Mucosa of descending colon (tissue), 3 donors: ENCODE data around the gene SCAF4. TPM values are rescaled to one million over a fixed set of nuclear protein-coding genes. Genes with fewer than 3 reads are reported as not detected.

Source experiments
- ATAC-seq: fragments of 200-7000 bp; cut with Tn5 transposase; one replicate; pipeline ENCODE4 v1.9.1; 2020; ENCODE audit warnings: mild to moderate bottlenecking, moderate library complexity
- DNase-seq, 3 donors: peaks; one replicate each; pipeline ENCODE4 v3.0.0-alpha.2; 2020
- H3K36me3 ChIP-seq: fragments of 200-600 bp; one replicate; pipeline ENCODE4 v1.8.0; 2021; ENCODE audit warnings: low read depth, mild to moderate bottlenecking
- H3K4me1 ChIP-seq: fragments of 200-600 bp; one replicate; pipeline ENCODE4 v1.8.0; 2021; ENCODE audit warnings: low read depth, mild to moderate bottlenecking
- H3K4me3 ChIP-seq: fragments of 200-600 bp; one replicate; pipeline ENCODE4 v1.8.0; 2021; ENCODE audit warnings: mild to moderate bottlenecking
- H3K9me3 ChIP-seq: fragments of 200-600 bp; one replicate; pipeline ENCODE4 v1.8.0; 2021; ENCODE audit warnings: mild to moderate bottlenecking
- CTCF ChIP-seq: fragments of 200-600 bp; IDR thresholded peaks from one replicate; pipeline ENCODE4 v1.8.0; 2022; ENCODE audit warnings: antibody characterized with exemption, mild to moderate bottlenecking
- intact Hi-C, 2 donors: fragments of 100-400 bp; cut with DNase I in 1 of 2; cut with micrococcal nuclease in 1 of 2; formaldehyde crosslinking; loops; one replicate each; pipeline versions ENCODE4 v1.11.0 to v1.11.1; 2022; cut with DNase I, micrococcal nuclease
- long read RNA-seq, 2 donors: library from polyadenylated mRNA; unstranded; transcript quantifications; one replicate each; pipeline ENCODE4 v2.0.0, GENCODE V29; 2019 to 2021
- total RNA-seq, 3 donors: library from RNA; stranded (reverse); fragmentation: NEBNext Ultra II Directional in 2 of 3; extraction: Animal tissue kit (Norgen Biotek cat#: 25700) in 2 of 3; gene quantifications; one replicate each; pipeline versions ENCODE4 v1.2.1 to v1.2.4, GENCODE V29; 2021 to 2023
- donor health status: DM: no; HTN: no; CAD: no; lungs with moderate emphysema.
- donor health status: DM: no; HTN: no; CAD: no.
- donor health status: DM: no; HTN: yes; CAD: no.

Gene SCAF4
- total RNA-seq: 10 to 100 TPM; 35.7 to 39.7 (median 38.4) TPM
- long read RNA-seq, donor 1, full-length matches to known transcripts: 3 of 11 reads
- long read RNA-seq, donor 1, partial matches to known transcripts: 3 of 11 reads
- long read RNA-seq, donor 1, other reads (novel, unspliced or antisense): 5 of 11 reads
- long read RNA-seq, donor 2, full-length matches to known transcripts: 2 of 10 reads
- long read RNA-seq, donor 2, partial matches to known transcripts: 6 of 10 reads
- long read RNA-seq, donor 2, other reads (novel, unspliced or antisense): 2 of 10 reads

GRCh38 chr21:31731857-31732596, at the start of gene SCAF4:
Gene SCAF4 (minus strand): TSS chr21:31732118. CDS start chr21:31731692, 426 bp downstream.
- peaks cover 14% of the 10 kb centered on the region for H3K4me1 ChIP-seq
- ATAC-seq: peak; percentile 92

GRCh38 chr21:31780944-31781343, 49.0 kb upstream of the SCAF4 start:
- Histone ChIP-seq H3K4me1 (no peaks in the 10 kb centered on the region), H3K9me3 (no peaks in the 10 kb centered on the region), H3K36me3 (no peaks in the 10 kb centered on the region), H3K4me3 (no peak overlapping the region)
- DNase-seq (no peak), ATAC-seq (peak; percentile 73)
- intact Hi-C loops: no loop called here
- TF ChIP-seq CTCF: no peak

More at GRCh38 chr21:31731857-31732596, at the start of gene SCAF4:
- H3K9me3 ChIP-seq: no peaks in the 10 kb centered on the region
- DNase-seq: peak; percentile 90 to 93 (median 93)
- intact Hi-C loops: no loop called here
- peak within 1 kb of the TSS; percentile 99 for H3K4me3 ChIP-seq
- H3K36me3 ChIP-seq: no peaks in the 10 kb centered on the region
- no peak for TF ChIP-seq CTCF

GRCh38 chr21:31778546-31778945, 46.6 kb upstream of the SCAF4 start:
- ATAC-seq (no peak), DNase-seq (no peak)
- H3K36me3 ChIP-seq: no peaks in the 10 kb centered on the region
- no peaks in the 10 kb centered on the region for H3K9me3 ChIP-seq
- intact Hi-C loops: no loop called here
- no peak for TF ChIP-seq CTCF
- H3K4me3 ChIP-seq: no peak overlapping the region
- H3K4me1 ChIP-seq: no peaks in the 10 kb centered on the region

GRCh38 chr21:31777857-31778256, 45.9 kb upstream of the SCAF4 start:
- peak; percentile 88 for ATAC-seq
- Histone ChIP-seq H3K9me3 (no peaks in the 10 kb centered on the region), H3K4me3 (no peak overlapping the region), H3K36me3 (no peaks in the 10 kb centered on the region), H3K4me1 (no peaks in the 10 kb centered on the region)
- no peak for TF ChIP-seq CTCF
- intact Hi-C loops: no loop called here
- peak in 1 of 3 donors; percentile 39 for DNase-seq

- no peak for TF ChIP-seq CTCF
- intact Hi-C loops: no loop called here
Measured at GRCh38 chr21:31774031-31774430, 42.1 kb upstream of the SCAF4 start.

More at GRCh38 chr21:31774031-31774430, 42.1 kb upstream of the SCAF4 start:
- no peaks in the 10 kb centered on the region for H3K36me3 ChIP-seq
- ATAC-seq: no peak
- no peak for DNase-seq
- H3K4me1 ChIP-seq: no peaks in the 10 kb centered on the region
- H3K9me3 ChIP-seq: no peaks in the 10 kb centered on the region
- H3K4me3 ChIP-seq: no peak overlapping the region
